GM21786 (cell line): ENCODE measurements around the gene ATG5.

Experiments
- ATAC-seq: cut with Tn5 transposase; IDR thresholded peaks from one replicate; pipeline ENCODE4 v1.9.1; 2021; ENCODE audit not compliant: unreplicated experiment

The ATG5 gene

DNA sequence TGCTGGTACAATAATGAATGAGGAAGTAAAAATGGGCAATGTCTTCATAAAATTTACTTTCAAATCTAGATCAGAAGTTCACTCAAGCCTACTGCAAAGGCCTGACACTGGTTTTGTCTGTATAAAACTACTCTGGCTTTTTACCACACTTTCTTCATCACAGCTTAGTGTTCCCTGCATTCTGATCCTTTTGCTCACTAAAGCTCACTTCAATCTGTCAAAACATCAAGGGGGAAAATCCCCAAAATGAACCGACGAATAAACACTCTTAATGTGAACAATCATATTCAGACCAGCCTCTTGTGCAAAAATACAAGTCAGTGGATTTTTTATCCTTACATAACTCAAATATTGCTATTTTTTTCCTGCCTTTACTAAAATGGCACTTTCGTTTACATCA is 140.9 kb downstream of the ATG5 start:
- ATAC-seq = no peak

DNA sequence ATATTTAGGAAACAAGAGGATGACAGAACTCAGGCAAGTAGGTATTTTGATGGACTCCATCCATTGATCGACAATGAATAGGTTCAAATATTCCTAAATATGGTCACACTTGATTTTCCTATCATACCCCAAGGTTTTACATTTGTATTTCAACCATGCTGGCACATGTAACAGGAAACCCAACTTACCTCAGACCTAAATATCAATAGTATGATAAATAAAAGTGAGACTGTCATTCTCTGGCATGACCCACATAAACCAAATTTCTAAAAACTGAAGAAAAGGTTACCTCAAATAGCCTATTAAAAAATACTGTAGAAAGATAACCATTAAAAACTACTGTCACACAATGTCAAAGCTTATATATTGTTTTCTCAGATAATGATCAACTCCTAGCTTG is 142.1 kb downstream of the ATG5 start:
- ATAC-seq = no peak

DNA sequence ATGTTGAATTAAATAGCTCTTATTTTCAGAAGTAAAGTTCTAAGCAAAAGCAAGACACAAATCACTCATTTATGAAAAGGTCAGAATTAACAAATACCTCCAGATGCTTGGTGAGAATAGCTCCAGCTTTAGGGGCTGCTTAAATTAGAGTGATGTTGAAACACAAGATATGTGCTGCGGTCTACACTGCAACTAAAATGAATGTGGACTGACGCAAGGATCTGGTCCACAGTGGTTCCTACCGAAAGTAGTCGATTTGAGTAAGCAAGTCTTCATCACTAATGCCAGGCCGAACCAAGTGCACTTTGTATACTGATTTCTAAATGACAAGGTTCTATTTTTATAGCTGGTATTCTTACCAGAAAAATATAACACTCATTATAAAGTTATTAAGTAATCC is 143.1 kb downstream of the ATG5 start:
- peak; percentile 87 for ATAC-seq

DNA sequence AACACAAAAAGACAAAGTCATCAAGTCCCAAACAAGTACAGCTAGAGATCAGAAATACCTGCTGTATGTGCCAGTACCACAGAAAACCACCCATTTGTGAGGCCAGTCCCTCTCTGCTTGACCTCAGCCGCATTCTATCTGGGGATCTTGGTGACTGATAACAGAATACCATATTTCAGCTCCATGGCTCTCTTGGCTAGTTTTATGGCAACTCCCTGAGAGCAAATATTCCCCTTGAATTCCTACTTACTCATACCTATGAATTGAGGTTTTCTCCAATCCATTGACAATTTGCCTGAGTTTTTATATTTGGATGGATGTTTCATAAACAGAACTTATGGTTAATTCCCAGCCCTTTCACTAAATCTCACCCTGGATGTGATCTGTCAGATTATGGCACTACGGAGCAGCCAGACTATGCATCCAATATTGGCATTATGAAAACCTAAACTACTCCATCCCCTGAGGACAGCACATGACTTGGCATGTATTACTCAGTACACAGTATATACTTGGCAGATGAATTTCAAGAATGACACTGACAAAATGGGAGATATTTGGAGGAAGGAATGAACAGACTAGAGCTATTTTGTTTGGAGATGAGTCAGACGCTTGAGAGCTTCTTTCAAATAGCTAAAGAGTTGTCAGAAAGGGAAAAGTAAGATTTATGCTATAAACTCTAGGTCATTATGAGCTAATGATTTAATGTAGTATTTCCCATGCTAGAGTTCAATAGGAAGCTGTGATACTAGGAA is 143.7 kb downstream of the ATG5 start:
- ATAC-seq = no peak

DNA sequence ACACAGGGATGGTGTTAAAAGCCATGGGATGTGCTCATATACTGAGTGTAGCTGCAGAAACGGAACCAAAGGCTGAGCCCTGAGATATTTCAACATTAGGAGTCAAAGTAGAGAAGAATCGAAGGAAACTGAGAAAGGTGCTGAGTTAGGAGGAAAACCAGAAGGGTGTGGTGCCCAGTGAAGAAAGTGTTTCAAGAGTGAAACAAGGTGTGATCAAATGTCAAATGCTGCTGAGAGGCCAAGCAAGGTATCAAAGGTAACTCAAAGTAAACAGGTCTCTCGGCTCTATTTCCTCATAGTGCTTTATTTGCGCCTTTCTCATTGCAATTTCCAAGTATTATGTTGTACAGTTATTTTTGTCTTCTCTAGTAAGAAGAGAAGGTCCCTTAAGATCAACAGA is 145.4 kb downstream of the ATG5 start:
- no peak for ATAC-seq

DNA sequence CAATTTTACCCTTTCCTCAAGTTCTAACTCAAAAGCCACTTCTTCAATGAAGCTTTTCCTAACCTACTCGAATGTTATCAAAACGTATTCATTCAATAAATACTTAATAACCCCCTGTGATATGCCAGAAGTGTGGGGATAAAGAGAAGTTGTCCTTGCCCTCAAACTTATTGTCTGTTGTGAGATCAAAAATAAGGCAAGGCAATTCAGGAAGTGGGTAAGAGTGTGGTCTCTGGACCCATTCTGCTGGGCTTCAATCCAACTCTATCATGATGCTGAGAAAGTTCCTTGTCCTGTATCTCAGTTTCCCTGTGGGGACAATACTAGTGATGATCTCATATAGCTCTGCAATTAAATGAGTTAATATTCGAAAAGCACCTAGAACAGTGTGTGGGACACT is 146.7 kb downstream of the ATG5 start:
- no peak for ATAC-seq

DNA sequence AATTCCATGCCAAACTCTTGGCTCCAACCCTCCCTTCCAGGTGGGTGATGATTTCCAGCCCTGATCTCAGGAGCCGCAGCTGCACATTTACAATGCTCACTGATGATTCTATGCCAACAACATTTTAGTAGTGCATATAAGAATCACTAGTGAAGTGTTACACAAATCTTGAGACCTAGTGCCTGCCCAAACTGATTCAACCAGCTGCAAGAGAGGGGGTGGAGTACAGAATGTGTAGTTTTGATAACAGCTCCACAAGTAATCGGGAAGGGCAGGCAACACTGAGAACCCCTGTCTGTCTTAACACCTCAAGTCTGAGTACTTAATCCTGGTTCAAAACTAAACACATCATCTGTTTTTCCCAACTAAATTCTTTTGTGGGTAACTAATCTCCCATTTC is 147.8 kb downstream of the ATG5 start:
- no peak for ATAC-seq

DNA sequence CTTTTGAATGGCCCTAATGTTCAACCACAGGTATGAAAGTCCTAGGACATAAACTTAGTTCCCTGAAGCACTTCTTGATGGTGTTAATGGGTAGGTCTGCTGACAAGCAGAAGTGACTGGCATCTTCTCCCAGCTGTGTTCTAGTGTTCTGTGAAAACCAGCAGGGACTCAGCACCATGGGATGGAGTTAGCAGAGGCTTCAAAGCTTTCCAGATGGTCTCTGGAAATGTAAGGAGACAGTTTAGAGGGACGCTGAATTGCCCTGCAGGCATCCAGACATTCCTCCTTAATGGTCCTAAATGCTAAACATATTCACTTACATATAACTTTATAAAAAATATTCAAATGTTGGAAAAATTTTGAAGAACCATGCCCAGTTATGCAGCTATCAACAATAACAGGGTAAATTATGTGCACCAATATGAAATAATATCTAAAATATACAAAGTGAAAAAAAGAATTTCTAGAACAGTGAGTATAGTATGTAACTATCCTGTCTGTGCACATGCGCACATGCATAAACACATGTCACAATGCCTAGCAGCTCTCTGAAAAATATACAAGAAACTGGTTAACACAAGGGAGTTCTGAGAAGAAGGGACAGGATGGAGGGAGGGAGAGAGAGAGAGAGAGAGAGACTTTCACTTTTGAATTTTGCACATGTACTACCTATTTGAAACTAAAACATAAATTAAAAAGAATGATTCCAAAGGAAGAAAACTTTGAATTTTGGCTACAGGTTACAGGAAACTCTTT is 152.3 kb downstream of the ATG5 start:
- no peak for ATAC-seq

DNA sequence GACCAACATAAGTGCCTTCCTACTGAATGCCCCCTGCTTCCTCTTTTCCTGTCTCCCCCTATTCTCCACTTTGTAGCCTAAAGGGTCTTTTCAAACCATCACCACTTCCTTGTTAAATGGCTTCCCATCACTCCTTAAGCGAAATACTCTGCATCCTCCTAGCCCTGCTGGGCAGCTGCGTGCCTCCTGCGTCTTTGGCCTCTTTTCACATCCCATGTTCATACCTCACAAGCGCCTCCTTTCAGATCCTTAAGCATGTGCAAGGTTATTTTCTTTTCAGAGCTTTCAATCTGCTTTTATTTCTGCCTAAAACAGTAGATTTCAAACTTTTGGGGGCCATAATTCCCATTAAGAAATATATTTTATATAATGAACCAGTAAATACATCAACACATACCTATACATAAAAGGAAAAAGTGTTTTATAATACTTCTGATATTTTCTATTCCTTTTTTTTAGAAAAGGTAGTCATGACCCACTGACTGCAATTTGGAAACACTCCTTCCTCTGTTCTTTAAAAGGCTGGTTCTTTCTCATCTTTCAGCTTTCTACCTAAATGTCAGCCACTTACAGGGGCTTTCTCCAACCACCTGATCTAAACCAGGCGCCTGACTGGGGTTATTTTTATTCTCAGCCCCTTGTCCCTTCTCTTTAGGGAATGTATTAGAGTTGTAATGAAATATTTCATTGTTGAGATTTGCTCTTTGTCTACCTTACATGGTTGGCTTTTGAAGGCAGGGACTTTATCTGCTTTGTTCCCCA is 155.3 kb downstream of the ATG5 start:
- no peak for ATAC-seq

DNA sequence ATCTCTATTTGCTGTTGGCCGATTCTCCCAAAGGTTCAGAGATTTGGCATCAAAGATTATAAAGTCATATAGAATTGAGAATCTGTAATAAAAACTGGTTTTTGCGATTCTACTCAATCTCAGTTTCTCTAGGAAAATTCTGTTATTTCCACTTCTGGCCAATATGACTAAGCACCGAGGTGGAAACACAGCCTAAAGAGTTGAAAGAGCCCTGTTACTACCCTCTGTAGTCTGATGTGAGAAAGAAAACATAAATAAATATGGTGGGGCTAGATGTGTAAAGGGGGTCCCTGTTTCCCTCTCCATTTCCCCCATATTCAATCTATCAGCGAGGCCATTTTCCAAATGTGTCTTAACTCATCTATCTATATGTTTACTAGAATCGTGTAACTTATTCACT is 156.0 kb downstream of the ATG5 start:
- ATAC-seq = no peak

DNA sequence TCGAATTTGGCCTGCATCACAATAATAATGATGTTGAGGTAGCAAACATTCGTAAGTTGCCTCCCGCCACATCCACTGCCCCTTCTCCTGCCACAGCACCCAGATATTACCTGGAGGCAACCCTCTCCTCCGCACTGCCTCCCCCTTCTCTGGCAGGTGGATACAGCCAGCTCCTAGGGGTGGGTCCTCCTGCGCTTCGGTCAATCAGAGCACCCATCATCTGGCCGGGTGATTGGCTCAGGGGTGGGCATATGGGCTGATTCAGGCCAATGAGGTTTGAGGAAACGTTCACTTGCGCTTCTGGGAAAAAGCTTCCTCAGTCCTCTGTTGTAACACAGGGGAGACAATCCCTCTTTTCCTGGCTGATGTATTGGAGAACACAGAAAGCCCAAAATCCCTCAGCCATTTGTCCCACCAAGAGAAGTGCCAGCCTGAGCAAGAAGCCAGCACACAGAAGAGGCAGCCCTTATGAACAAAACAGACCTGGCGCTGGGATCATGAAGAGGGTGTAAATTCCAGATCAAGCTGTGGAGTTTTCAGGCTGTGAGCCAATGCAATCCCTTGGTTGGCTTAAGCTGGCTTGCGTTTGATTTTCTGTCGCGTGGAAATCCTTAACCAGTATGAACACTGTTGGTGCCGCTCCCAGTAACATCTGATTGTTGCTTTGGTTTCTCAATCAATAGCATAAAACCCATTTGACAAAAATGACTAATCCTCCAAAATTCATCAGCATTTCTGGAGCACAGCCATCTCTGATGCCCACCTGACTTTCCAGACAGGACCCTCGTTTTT is 157.3 kb downstream of the ATG5 start:
- ATAC-seq = no peak

DNA sequence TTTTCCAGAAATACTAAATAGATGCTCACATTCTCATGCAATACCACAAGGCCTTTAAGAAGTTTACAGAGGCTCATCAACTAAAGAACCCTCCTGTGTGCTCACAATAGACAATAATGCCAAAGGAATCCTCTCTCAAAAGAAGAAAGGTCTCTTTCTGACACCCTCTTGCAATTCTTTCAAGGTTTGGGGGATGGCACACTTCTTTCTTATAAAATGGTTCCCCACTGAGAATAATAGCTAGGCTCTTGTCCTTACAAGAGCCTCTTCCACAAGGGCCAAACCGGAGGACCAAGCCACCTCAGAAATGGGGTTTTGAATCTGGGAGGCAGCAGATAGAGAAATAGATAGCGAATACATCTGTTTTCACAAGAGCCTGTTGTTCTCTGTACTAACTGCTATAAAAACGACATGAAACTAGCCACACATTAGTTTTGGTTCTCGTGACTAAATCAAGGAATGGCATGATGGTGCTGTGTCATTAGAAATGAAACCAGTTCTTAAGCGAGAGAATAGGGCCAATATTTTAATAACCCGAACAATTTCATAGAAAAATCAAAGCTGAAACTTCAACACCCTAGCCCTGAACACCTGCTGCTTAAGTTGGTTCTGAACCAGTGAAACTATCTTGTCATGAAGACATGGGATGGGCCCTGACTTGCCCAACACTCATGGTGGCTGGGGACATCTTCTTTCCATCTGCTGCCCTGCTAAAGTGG is 158.3 kb downstream of the ATG5 start:
- peak; percentile 41 for ATAC-seq

DNA sequence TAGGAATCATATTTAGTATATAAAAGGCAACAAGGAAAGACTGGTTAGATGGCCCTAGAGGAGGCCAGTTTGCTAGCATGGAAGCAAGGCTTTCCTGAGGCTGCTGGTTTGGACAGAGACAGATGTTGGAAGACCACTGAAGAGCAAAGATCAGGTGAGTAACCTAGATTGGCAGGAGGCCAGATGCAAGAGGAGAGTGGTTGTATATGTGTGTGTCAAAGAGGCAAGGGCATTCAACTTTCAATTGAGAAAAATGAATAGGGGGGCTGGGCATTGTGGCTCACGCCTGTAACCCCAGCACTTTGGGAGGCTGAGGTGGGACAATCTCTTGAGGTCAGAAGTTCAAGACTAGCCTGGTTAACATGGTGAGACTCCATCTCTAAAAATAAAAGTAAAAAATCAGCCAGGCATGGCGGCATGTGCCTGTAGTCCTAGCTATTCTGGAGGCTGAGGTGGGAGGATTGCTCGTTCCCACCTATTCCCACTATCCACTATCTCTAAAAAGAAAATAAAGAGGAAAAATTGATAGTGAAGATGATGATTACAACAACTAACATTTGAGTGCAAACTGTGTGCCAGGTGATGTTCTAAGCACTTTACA is 159.6 kb downstream of the ATG5 start:
- no peak for ATAC-seq

DNA sequence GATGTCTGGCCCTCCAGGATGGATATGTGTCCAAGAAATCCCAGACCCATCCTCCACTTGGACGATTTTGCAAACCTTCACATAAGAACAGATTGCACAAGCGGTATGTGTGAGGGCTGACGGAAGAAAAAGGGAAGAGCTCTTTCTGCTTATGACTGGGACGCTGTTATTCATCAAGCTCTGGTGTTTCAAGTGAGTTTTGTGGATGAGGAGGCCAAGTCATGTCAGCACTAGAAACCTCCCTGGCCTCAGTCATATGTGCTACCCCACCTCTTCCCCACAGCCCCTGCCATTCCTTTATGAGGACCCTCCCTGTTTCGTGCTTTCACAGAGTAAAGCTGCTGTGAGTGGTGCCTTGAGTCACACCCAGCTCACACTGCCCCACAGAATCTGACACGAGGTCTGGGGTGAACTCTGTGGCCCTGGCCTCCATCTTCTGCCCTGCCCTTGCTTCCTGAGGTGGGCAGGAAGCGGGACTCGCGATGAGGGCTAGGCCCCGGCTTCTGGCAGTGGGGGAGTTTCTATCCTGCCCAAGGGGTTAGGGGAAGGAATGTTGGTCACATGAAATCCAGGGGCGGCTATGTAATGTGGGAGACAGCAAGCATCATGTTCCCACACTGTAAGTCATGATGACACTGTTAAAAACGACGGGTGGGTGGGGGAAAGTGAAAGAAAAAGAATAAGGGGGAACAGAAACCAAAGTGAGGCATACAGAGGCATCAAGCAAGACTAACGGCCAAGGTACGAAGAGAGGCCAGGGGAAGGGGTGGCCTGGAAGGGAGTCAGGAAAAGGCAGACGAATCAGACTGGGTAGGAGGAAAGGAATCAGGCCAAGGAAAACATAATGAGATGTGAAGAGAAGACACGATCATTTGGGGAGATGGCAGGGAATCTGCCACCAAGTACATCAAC is 161.3 kb downstream of the ATG5 start:
- ATAC-seq = peak; percentile 43

DNA sequence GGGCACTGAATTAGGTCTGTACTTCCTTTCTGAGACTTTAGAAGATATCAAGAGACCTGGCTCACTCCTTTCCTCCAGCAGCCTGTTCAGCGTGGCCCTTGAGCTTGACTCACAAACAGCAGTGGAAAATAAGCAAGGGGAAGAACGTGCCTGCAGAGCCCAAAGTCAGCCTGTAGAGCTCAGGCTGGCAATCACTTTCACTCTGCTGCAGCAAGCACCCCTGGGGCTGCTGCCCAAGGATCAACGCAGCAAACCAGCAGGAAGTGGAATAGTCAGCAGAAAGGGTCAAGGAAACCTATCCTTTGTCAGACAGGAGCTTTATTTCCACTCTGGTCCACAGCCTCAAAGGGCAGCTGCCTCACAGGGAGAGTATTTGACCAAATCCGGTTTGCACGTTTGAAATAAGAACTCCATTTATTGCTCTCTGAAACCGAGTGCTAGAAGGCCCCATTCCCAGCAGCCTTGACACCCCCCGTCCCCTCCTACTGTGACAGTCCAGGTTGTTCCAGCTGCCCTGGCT is 162.1 kb downstream of the ATG5 start:
- peak; percentile 31 for ATAC-seq

DNA sequence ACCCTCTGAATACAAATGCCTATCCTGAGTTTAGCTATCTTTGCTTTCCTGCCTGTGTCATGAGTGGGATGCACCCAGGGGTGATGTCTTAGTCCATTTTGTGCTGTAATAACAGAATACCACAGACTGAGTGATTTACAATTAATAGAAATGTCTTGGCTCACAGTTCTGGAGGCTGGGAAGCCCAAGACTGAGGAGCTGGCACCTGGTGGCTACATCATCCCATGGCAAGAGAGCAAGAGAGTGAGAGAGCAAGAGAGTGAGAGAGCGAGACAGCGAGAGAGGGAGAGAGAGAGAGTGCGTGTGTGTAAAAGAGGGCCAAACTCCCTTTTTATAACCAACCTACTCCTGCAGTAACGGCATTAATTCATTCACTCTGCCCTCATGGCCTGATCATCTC is 162.6 kb downstream of the ATG5 start:
- ATAC-seq = no peak

DNA sequence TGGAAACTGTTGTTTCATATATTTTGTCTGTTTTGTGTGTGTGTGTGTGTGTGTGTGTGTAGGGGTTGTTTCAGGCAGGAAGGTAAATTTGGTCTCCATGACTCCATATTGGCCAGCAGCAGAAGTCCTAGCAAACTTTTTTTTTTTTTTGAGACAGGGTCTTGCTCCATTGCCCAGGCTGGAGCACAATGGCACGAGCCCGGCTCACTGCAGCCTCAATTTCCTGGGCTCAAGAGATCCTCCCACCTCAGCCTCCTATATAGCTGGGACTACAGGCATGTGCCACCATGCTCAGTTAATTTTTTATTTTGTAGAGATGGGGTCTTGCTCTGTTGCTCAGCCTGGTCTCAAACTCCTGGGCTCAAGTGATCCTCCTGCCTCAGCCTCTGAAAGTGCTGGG is 163.7 kb downstream of the ATG5 start:
- ATAC-seq = no peak

DNA sequence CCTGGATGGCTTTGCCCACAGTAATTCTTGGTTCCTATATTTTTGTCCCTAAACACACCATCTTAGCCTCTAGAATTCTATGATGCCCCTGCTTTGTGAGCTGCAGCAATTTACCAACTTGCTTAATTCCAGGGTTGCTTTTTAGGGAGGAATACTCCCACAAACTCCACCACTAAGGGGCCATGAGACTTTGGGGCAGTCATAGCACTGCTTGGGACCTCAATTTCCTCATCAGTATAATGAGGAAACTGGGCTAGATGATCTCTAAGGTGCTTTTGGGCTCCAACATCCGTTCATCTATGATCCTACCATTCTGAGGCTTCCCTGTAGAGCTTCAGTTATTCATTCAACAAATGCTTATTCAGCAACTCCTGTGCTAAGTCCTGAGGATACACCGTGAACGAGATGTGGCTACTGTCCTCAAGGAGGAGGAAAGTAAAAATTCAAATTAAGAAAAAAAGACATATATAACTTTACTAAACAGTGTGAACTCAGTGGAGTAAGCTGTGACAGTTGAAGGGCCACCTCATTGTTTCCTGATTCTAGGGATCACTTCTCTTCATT is 164.2 kb downstream of the ATG5 start:
- ATAC-seq = no peak
